ENCODE measurements around the gene SCAMP4. TPM values are rescaled to one million over a fixed set of nuclear protein-coding genes. Genes with fewer than 3 reads are reported as not detected.

SCAMP4 gene
- total and polyA plus RNA-seq, 9 of the 15 experiments (the other 6 are each of a cell fraction or from before 2014, with no cell fraction given) = 0.81 to 45.9 (median 12.8) TPM

- no TSS peak for BruUV-seq (replicated peaks)
- Histone ChIP-seq H4K20me1 (replicated peaks; ENCODE audit: control insufficient read depth, insufficient read depth, low read length) (peaks cover 7% of the 10 kb centered on the region), H3K9ac (ENCODE audit: insufficient read depth in 1 of 2, low read depth in 2 of 2, low read length in 2 of 2) (no peak overlapping the region; a peak in 1 of 4 replicates), H2AFZ (ENCODE audit: low read depth, low read length) (no peak overlapping the region), H3K9me3 (replicated peaks; ENCODE audit: control insufficient read depth, insufficient read depth, low read depth, low read length) (no peaks in the 10 kb centered on the region), H3K36me3 (ENCODE audit: control insufficient read depth, insufficient read depth, low read length) (peaks cover 28% of the 10 kb centered on the region; the same call in 2 of the 3 replicates), H3K79me2 (ENCODE audit: control insufficient read depth, insufficient read depth, low read length) (peaks cover 49% of the 10 kb centered on the region), H3K4me1 (replicated peaks in 1 of 2; ENCODE audit: control insufficient read depth in 2 of 2, insufficient read depth in 2 of 2, low read length in 2 of 2) (peaks cover 0 to 37% of the 10 kb centered on the region in 2 experiments; a peak in 2 of 5 replicates), H3K27me3 (ENCODE audit: control insufficient read depth in 2 of 2, insufficient read depth in 2 of 2, low read length in 2 of 2) (no peaks in the 10 kb centered on the region), H3K27ac (ENCODE audit: extremely low read depth, low read depth, low read length) (no peak overlapping the region), H3K4me2 (ENCODE audit: insufficient read depth, low read length) (no peak overlapping the region), H3K4me3 (no peak overlapping the region), H3K9me1 (ENCODE audit: control insufficient read depth, insufficient read depth, low read length) (no peaks in the 10 kb centered on the region)
- ChIA-PET POLR2A (no interaction called here), CTCF (ENCODE audit: low intra/inter-chr PET ratio) (no interaction called here)
- intact Hi-C loops (cut with micrococcal nuclease) = no loop called here
- in situ Hi-C loops (cut with MboI) = no loop called here
- 96% methylated on average over 29 of the region's 42 CpGs for WGBS (ENCODE audit: insufficient coverage, low coverage, missing lambda C conversion rate)
- FAIRE-seq = no peak
- no peak for DNase-seq (ENCODE audit: extremely low read depth in 1 of 4, low spot score in 3 of 4)
- ATAC-seq = no peak
- TF ChIP-seq POLR2G (IDR thresholded peaks at IDR 0.05; ENCODE audit: low read depth, low read length) (peak; percentile 47), HNRNPK (IDR thresholded peaks at IDR 0.05; ENCODE audit: low read depth, low read length, poor library complexity, severe bottlenecking) (no peak), ZNF668 (CRISPR knock-in tag; IDR thresholded peaks at IDR 0.05) (no peak), ZBTB33 (CRISPR knock-in tag; IDR thresholded peaks at IDR 0.05) (peak; percentile 29; the same call in 1 of the 2 replicates)
These were observed 56.0 kb downstream of the SCAMP4 start for GRCh38 chr19:1961000-1961883.

All from K562 (cell line).